HepG2 (cell line): ENCODE measurements around the gene AGXT. TPM values are rescaled to one million over a fixed set of nuclear protein-coding genes. Genes with fewer than 3 reads are reported as not detected.

Experiments
- ARNT ChIP-seq: fragments of 450-650 bp; IDR thresholded peaks from 2 replicates; pipeline ENCODE4 v1.6.1; 2017
- CC2D1A ChIP-seq: sonication (generic); formaldehyde crosslinking; IDR thresholded peaks from 2 replicates; pipeline ENCODE4 v1.8.1; 2023; ENCODE audit warnings: mild to moderate bottlenecking, missing genetic modification reagents
- IRF2 ChIP-seq: IDR thresholded peaks from 2 replicates; pipeline ENCODE4 v1.6.1; 2018; ENCODE audit warnings: missing genetic modification reagents, missing compliant biosample characterization
- MYC ChIP-seq: sonication (generic); formaldehyde crosslinking; IDR thresholded peaks from 2 replicates; pipeline ENCODE4 v1.9.0; 2021; ENCODE audit warnings: missing genetic modification reagents, borderline replicate concordance
- RFX5 ChIP-seq: IDR thresholded peaks from 2 replicates; pipeline ENCODE4 v1.6.1; 2011; ENCODE audit warnings: low read depth, low read length, improper control_type of control experiment
- RFXANK ChIP-seq: IDR thresholded peaks from 2 replicates; pipeline ENCODE4 v1.6.1; 2016
- RXRB ChIP-seq: IDR thresholded peaks from 2 replicates; pipeline ENCODE4 v1.6.1; 2016; ENCODE audit warnings: borderline replicate concordance, missing genetic modification reagents, missing compliant biosample characterization
- SP2 ChIP-seq: sonication (generic); formaldehyde crosslinking; IDR thresholded peaks from 2 replicates; pipeline ENCODE4 v1.5.1; 2020; ENCODE audit warnings: mild to moderate bottlenecking, missing genetic modification reagents
- ZNF138 ChIP-seq: sonication (generic); formaldehyde crosslinking; IDR thresholded peaks from 2 replicates; pipeline ENCODE4 v1.5.0; 2020; ENCODE audit warnings: mild to moderate bottlenecking, low read depth, missing genetic modification reagents
- ZNF766 ChIP-seq: sonication (generic); formaldehyde crosslinking; IDR thresholded peaks from 2 replicates; pipeline ENCODE4 v1.5.0; 2020; ENCODE audit warnings: missing genetic modification reagents, borderline replicate concordance
- ZNF83 ChIP-seq: sonication (generic); formaldehyde crosslinking; IDR thresholded peaks from 2 replicates; pipeline ENCODE4 v1.4.0; 2020; ENCODE audit warnings: missing genetic modification reagents, mild to moderate bottlenecking, borderline replicate concordance
- polyA plus RNA-seq, 8 experiments: library from polyadenylated mRNA; depleted of rRNA in 3 of 8; stranded (reverse) in 7 of 8; unstranded in 1 of 8; fragments of >200 nt; fragmentation: Illumina TruSeq in 4 of 8; extraction: Trizol in 4 of 8; gene quantifications; 2 replicates each; pipeline versions ENCODE4 v1.2.1 to v1.2.3, GENCODE V29; 2011 to 2016; ENCODE audit warnings: low read depth in 4 of 8, missing spikeins in 1 of 8, mixed read lengths in 1 of 8; ENCODE audit not compliant: insufficient read depth in 1 of 8
- total RNA-seq, 5 experiments: library from RNA; depleted of rRNA; stranded (reverse); fragments of >200 nt; fragmentation: Illumina TruSeq; extraction: Trizol; gene quantifications; 2 replicates each; pipeline ENCODE4 v1.2.3, GENCODE V29; 2016; ENCODE audit warnings: low read depth in 1 of 5
- TF ChIP-seq, protein P1 (sequence below), 2 experiments: sonication (generic) in 1 of 2; formaldehyde crosslinking in 1 of 2; IDR thresholded peaks; 2 replicates each; pipeline versions ENCODE4 v1.6.1 to v1.9.0; 2014 to 2022; ENCODE audit warnings: antibody characterized with exemption in 1 of 2, borderline replicate concordance in 1 of 2, inconsistent platforms in 1 of 2, low read depth in 1 of 2, missing genetic modification reagents in 1 of 2
- TF ChIP-seq, protein P2 (sequence below): sonication (generic); formaldehyde crosslinking; IDR thresholded peaks from 2 replicates; pipeline ENCODE4 v1.5.0; 2020; ENCODE audit warnings: missing genetic modification reagents
- TF ChIP-seq, protein P3 (sequence below): sonication (generic); formaldehyde crosslinking; IDR thresholded peaks from 2 replicates; pipeline ENCODE4 v1.8.1; 2023; ENCODE audit warnings: mild to moderate bottlenecking, inconsistent platforms, moderate library complexity, missing genetic modification reagents, borderline replicate concordance
- TF ChIP-seq, protein P4 (sequence below): IDR thresholded peaks from 2 replicates; pipeline ENCODE4 v1.6.1; 2016; ENCODE audit warnings: low read depth, borderline replicate concordance
- TF ChIP-seq, protein P5 (sequence below): IDR thresholded peaks from 2 replicates; pipeline ENCODE4 v1.6.1; 2016; ENCODE audit warnings: missing genetic modification reagents, missing compliant biosample characterization
- TF ChIP-seq, protein P6 (sequence below): sonication (generic); formaldehyde crosslinking; IDR thresholded peaks from 2 replicates; pipeline ENCODE4 v1.4.0; 2020; ENCODE audit warnings: mild to moderate bottlenecking, low read depth, missing genetic modification reagents
- TF ChIP-seq, protein P7 (sequence below): sonication (generic); formaldehyde crosslinking; IDR thresholded peaks from 2 replicates; pipeline ENCODE4 v1.4.0; 2020; ENCODE audit warnings: mild to moderate bottlenecking, missing genetic modification reagents

The AGXT gene
- total and polyA plus RNA-seq, 2 of the 13 experiments (the other 11 are each of a cell fraction or from before 2014, with no cell fraction given), result 41.9 to 96.1 TPM

DNA sequence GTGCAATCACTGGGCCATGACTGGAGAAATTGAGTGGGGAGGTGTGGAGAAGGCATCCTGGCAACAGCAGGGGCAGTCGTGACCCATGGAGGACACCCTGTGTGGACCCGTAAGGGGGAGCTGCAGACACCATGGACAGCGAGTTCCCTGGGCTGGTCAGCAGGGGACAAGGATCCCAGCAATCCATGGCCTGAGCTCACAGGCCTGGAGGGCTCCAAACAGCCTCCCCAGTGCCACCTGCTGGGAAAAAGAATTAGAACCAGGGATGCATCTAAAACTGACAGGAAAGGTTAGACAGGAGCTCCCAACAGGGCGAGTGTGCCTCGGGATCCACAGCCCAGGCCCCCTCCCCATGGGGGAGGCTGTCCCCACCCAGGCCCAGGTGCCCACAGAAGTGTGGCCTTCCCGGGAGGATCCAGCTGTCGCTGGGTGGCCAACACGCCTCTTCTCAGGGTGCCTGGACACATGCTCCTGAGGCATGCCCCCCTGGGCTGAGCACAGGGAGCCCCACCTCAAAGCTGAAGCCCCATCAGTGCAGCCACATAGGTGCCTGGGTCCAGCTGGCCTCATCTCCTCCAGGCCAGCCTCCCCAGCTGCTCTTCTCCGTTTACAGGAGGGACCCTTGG lies 28.1 kb upstream of the AGXT start (continued):
- TF ChIP-seq ZNF766 (CRISPR knock-in tag) (peak; percentile 50; the same call in 1 of the 2 replicates), IRF2 (0 out of 2 replicates have a peak, but pooled peaks have one; percentile 53), ZNF83 (CRISPR knock-in tag) (no peak), CC2D1A (CRISPR knock-in tag) (no peak), SP2 (no peak), RFX5 (no peak), MYC (CRISPR knock-in tag) (peak; percentile 42; the same call in 1 of the 2 replicates), RXRB (CRISPR knock-in tag) (0 out of 2 replicates have a peak, but pooled peaks have one; percentile 35), RFXANK (CRISPR knock-in tag) (0 out of 2 replicates have a peak, but pooled peaks have one; percentile 40), ZNF138 (CRISPR knock-in tag) (no peak), ARNT (no peak)
- TF ChIP-seq, protein P1, sequence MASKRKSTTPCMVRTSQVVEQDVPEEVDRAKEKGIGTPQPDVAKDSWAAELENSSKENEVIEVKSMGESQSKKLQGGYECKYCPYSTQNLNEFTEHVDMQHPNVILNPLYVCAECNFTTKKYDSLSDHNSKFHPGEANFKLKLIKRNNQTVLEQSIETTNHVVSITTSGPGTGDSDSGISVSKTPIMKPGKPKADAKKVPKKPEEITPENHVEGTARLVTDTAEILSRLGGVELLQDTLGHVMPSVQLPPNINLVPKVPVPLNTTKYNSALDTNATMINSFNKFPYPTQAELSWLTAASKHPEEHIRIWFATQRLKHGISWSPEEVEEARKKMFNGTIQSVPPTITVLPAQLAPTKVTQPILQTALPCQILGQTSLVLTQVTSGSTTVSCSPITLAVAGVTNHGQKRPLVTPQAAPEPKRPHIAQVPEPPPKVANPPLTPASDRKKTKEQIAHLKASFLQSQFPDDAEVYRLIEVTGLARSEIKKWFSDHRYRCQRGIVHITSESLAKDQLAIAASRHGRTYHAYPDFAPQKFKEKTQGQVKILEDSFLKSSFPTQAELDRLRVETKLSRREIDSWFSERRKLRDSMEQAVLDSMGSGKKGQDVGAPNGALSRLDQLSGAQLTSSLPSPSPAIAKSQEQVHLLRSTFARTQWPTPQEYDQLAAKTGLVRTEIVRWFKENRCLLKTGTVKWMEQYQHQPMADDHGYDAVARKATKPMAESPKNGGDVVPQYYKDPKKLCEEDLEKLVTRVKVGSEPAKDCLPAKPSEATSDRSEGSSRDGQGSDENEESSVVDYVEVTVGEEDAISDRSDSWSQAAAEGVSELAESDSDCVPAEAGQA (IDR thresholded peaks at IDR 0.05; ENCODE audit: low read depth), result no peak
- TF ChIP-seq, protein P1 (CRISPR knock-in tag; IDR thresholded peaks at IDR 0.05; ENCODE audit: borderline replicate concordance), result no peak
- TF ChIP-seq, protein P2, sequence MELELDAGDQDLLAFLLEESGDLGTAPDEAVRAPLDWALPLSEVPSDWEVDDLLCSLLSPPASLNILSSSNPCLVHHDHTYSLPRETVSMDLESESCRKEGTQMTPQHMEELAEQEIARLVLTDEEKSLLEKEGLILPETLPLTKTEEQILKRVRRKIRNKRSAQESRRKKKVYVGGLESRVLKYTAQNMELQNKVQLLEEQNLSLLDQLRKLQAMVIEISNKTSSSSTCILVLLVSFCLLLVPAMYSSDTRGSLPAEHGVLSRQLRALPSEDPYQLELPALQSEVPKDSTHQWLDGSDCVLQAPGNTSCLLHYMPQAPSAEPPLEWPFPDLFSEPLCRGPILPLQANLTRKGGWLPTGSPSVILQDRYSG, result 0 out of 2 replicates have a peak, but pooled peaks have one; percentile 50
- TF ChIP-seq, protein P3, sequence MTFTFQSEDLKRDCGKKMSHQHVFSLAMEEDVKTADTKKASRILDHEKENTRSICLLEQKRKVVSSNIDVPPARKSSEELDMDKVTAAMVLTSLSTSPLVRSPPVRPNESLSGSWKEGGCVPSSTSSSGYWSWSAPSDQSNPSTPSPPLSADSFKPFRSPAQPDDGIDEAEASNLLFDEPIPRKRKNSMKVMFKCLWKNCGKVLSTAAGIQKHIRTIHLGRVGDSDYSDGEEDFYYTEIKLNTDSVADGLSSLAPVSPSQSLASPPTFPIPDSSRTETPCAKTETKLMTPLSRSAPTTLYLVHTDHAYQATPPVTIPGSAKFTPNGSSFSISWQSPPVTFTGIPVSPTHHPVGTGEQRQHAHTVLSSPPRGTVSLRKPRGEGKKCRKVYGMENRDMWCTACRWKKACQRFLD, result 0 out of 2 replicates have a peak, but pooled peaks have one; percentile 62
- TF ChIP-seq, protein P4, sequence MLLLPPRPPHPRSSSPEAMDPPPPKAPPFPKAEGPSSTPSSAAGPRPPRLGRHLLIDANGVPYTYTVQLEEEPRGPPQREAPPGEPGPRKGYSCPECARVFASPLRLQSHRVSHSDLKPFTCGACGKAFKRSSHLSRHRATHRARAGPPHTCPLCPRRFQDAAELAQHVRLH (CRISPR knock-in tag), result peak; percentile 32; the same call in 1 of the 2 replicates
- TF ChIP-seq, protein P5, sequence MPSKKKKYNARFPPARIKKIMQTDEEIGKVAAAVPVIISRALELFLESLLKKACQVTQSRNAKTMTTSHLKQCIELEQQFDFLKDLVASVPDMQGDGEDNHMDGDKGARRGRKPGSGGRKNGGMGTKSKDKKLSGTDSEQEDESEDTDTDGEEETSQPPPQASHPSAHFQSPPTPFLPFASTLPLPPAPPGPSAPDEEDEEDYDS (CRISPR knock-in tag), result peak; percentile 30; the same call in 1 of the 2 replicates
- TF ChIP-seq, protein P6, sequence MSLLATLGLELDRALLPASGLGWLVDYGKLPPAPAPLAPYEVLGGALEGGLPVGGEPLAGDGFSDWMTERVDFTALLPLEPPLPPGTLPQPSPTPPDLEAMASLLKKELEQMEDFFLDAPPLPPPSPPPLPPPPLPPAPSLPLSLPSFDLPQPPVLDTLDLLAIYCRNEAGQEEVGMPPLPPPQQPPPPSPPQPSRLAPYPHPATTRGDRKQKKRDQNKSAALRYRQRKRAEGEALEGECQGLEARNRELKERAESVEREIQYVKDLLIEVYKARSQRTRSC (CRISPR knock-in tag), result no peak
- TF ChIP-seq, protein P7, sequence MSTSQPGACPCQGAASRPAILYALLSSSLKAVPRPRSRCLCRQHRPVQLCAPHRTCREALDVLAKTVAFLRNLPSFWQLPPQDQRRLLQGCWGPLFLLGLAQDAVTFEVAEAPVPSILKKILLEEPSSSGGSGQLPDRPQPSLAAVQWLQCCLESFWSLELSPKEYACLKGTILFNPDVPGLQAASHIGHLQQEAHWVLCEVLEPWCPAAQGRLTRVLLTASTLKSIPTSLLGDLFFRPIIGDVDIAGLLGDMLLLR (CRISPR knock-in tag), result 0 out of 2 replicates have a peak, but pooled peaks have one; percentile 8
